AG04450 (cell line): ENCODE results near the gene ADAMTS14. TPM values are rescaled to one million over a fixed set of nuclear protein-coding genes. Genes with fewer than 3 reads are reported as not detected.

Experiments
- CTCF ChIA-PET: fragments of 300-600, 350-600 bp; formaldehyde crosslinking; extraction: SDS; loops from one replicate; lab custom pipeline; 2022; ENCODE audit warnings: antibody characterized with exemption, inconsistent platforms; lab: Charles Lee
- POLR2A ChIA-PET: fragments of 350-600 bp; formaldehyde crosslinking; extraction: SDS; loops from one replicate; lab custom pipeline; 2021; ENCODE audit warnings: antibody characterized with exemption, inconsistent platforms; lab: Yijun Ruan, JAX
- DNase-seq: peaks from one replicate; pipeline ENCODE4 v3.0.0-alpha.2; 2011; ENCODE audit warnings: low read depth, low spot score
- H3K27ac ChIP-seq: one replicate; pipeline ENCODE4 v1.5.1; 2012; ENCODE audit warnings: low read depth, low read length, control low read depth
- H3K27me3 ChIP-seq: one replicate; pipeline ENCODE4 v1.6.0; 2012; ENCODE audit warnings: low read length; ENCODE audit not compliant: control insufficient read depth, insufficient read depth
- H3K4me3 ChIP-seq: 2 replicates; pipeline ENCODE4 v1.5.1; 2011; ENCODE audit warnings: mild to moderate bottlenecking, low read depth, low read length, control low read depth
- H3K9me3 ChIP-seq: 2 replicates; pipeline ENCODE4 v1.5.1; 2012; ENCODE audit warnings: low read length; ENCODE audit not compliant: control insufficient read depth, insufficient read depth
- CTCF ChIP-seq: IDR thresholded peaks from 2 replicates; pipeline ENCODE4 v1.5.1; 2011; ENCODE audit warnings: low read depth, low read length, control low read depth, inconsistent platforms
- polyA plus RNA-seq: library from polyadenylated mRNA; depleted of rRNA; stranded (reverse); fragments of >200 nt; gene quantifications from 2 replicates; pipeline ENCODE4 v1.2.3, GENCODE V29; 2011

The ADAMTS14 gene
- polyA plus RNA-seq, 1 experiment: 2.9 TPM

DNA sequence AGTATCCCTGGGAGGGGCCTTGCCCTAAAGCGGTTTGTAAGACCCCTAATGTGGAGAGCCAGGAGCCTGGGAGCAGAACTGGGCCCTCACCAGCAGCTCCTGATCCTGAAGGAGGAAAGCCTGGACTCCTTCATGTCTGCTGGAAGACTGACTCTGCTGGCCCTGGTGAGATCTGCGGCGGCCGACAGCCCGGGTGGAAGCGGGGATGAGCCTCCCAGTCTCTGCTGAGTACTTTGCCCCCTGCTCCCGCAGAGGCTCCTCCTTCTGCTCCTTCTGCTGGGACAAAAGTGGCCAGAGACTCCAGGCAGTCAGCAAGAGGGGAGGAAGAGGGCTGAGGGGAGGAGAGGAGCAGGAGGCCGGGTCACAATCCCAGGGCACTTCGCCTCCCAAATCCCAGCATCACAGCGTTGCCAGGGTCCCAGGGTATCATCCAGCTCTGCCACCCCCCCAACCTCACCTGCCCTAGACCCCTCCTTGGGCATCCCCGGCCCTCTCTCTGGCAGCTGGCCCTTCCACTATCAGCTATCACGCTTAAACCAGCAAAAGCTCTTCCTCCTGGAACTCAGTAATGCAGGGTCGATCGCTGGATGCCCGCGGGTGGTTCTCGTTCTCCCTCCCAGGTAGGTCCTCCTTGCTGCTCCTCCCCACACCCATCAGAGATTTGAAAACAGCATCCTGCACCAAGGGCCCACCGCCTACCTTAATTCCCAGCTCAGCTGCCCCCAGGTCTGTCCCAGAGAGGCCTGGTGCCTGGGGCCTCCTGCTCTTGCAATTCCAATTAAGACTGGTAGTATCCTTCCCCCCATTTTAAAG is 105.0 kb downstream of the ADAMTS14 start:
- H3K9me3 ChIP-seq: no peaks in the 10 kb centered on the region
- H3K27me3 ChIP-seq: peaks cover 24% of the 10 kb centered on the region
- no peak overlapping the region for H3K27ac ChIP-seq
- POLR2A ChIA-PET: no interaction called here
- no peak for DNase-seq
- H3K4me3 ChIP-seq: no peak overlapping the region
- no peak for TF ChIP-seq CTCF
- CTCF ChIA-PET: no interaction called here

DNA sequence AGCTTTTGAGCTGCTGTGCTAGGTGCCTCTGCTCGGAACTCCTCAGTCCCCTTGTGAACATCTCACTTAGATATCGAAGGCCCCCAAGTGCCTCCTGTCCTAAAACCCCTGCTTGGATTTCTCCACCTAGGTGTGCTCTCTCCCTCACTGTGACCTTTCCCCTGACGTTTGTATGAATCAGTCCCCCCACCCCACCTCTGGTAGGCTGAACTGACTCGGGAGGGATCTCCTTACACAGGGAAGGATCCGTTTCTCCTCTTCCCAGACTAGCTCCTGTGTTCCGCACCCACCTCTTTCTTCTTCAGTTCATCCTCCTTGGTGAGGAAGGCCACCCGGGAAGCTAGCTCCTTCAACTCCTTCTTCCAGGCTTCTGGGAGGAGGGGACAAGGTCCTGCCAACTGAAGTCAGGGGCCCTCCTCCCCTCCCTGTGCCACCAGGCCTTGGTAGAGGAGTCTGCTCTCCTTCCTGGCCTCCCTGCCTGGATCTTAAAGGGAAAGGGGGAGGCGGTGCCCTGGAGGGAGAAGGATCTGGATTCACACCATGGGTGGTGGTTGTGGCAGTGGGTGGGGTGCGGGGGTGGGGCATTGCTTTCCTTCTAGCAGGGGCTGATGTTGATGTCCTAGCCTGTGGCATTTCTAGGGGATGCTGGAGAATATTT is 106.1 kb downstream of the ADAMTS14 start:
- ChIA-PET POLR2A (no interaction called here), CTCF (interaction anchor here (1.2 kb wide), 1 partner anchor 102 kb away, joined by 3 read pairs; no protein-coding TSS in a partner anchor)
- TF ChIP-seq CTCF: no peak

GRCh38 chr10:70779088-70779487 is 106.8 kb downstream of the ADAMTS14 start:
- Histone ChIP-seq H3K27me3 (peaks cover 18% of the 10 kb centered on the region), H3K4me3 (no peak overlapping the region), H3K27ac (no peak overlapping the region), H3K9me3 (no peaks in the 10 kb centered on the region)
- DNase-seq: no peak
- no peak for TF ChIP-seq CTCF
- ChIA-PET CTCF (interaction anchor here (1.2 kb wide), 1 partner anchor 101 kb away, joined by 3 read pairs; no protein-coding TSS in a partner anchor), POLR2A (no interaction called here)

More for the DNA sequence above, 106.1 kb downstream of the ADAMTS14 start:
- H3K27ac ChIP-seq: no peak overlapping the region
- H3K4me3 ChIP-seq: no peak overlapping the region
- H3K27me3 ChIP-seq: peaks cover 22% of the 10 kb centered on the region
- H3K9me3 ChIP-seq: no peaks in the 10 kb centered on the region
- no peak for DNase-seq

GRCh38 chr10:70779511-70780369 is 107.4 kb downstream of the ADAMTS14 start:
- no peak for DNase-seq
- no peak overlapping the region for H3K4me3 ChIP-seq
- ChIA-PET CTCF (interaction anchor here (1.2 kb wide), 1 partner anchor 100 kb away, joined by 3 read pairs; no protein-coding TSS in a partner anchor), POLR2A (no interaction called here)
- no peaks in the 10 kb centered on the region for H3K9me3 ChIP-seq
- H3K27me3 ChIP-seq: peaks cover 16% of the 10 kb centered on the region
- TF ChIP-seq CTCF: no peak
- H3K27ac ChIP-seq: no peak overlapping the region
